Transverse colon (tissue), 3 donors: ENCODE data around the gene NAV3.

Source experiments
- CTCF ChIP-seq, 5 experiments: fragments of 200-600 bp in 3 of 5; fragments of 450-650 bp in 2 of 5; sonication (generic) in 3 of 5; IDR thresholded peaks; 1 replicate in 2 of 5; 2 replicates in 3 of 5; pipeline ENCODE4 v1.5.1; 2016 to 2017; ENCODE audit warnings: antibody characterized with exemption in 5 of 5, inconsistent platforms in 3 of 5, mild to moderate bottlenecking in 2 of 5, moderate library complexity in 1 of 5
- POLR2A ChIP-seq: fragments of 450-650 bp; IDR thresholded peaks from one replicate; pipeline ENCODE4 v1.6.1; 2016; ENCODE audit warnings: antibody characterized with exemption, mild to moderate bottlenecking, moderate library complexity

- no peak for TF ChIP-seq CTCF (IDR thresholded peaks at IDR 0.05)
- TF ChIP-seq POLR2A, result no peak
Observed at GRCh38 chr12:78128211-78128610, 297.5 kb downstream of the NAV3 start.
